CD4-positive, alpha-beta T cell treated with Interleukin-15 for 1 hour (primary cell): ENCODE data around the gene SPATA19.

Source experiments
- DNase-seq: peaks from one replicate; pipeline ENCODE4 v3.0.0-alpha.2; 2020

Gene SPATA19

GRCh38 chr11:133834682-133835592, 10.4 kb downstream of the SPATA19 start:
- no peak for DNase-seq

GRCh38 chr11:133833898-133834681, 11.2 kb downstream of the SPATA19 start:
- DNase-seq: no peak

GRCh38 chr11:133832991-133833897, 12.1 kb downstream of the SPATA19 start:
- no peak for DNase-seq

GRCh38 chr11:133832096-133832990, 13.0 kb downstream of the SPATA19 start:
- no peak for DNase-seq

GRCh38 chr11:133830931-133831907, 14.1 kb downstream of the SPATA19 start:
- no peak for DNase-seq

GRCh38 chr11:133829566-133829965, 15.7 kb downstream of the SPATA19 start:
- DNase-seq: no peak

GRCh38 chr11:133828871-133829270, 16.4 kb downstream of the SPATA19 start:
- no peak for DNase-seq

- DNase-seq: no peak
Measured at GRCh38 chr11:133827556-133827955, 17.8 kb downstream of the SPATA19 start.

GRCh38 chr11:133826866-133827265, 18.4 kb downstream of the SPATA19 start:
- DNase-seq: no peak

- no peak for DNase-seq
Measured at GRCh38 chr11:133825666-133826065, 19.6 kb downstream of the SPATA19 start.

- DNase-seq: no peak
Measured at GRCh38 chr11:133825156-133825555, 20.2 kb downstream of the SPATA19 start.

GRCh38 chr11:133824593-133824992, 20.7 kb downstream of the SPATA19 start:
- DNase-seq: no peak

- DNase-seq: no peak
Measured at GRCh38 chr11:133823614-133824013, 21.7 kb downstream of the SPATA19 start.

GRCh38 chr11:133823211-133823610, 22.1 kb downstream of the SPATA19 start:
- DNase-seq: no peak

- DNase-seq: no peak
Measured at GRCh38 chr11:133821776-133822175, 23.5 kb downstream of the SPATA19 start.

- DNase-seq: no peak
Measured at GRCh38 chr11:133819746-133820315, 25.5 kb downstream of the SPATA19 start.

GRCh38 chr11:133819114-133819513, 26.2 kb downstream of the SPATA19 start:
- DNase-seq: no peak

GRCh38 chr11:133818302-133818701, 27.0 kb downstream of the SPATA19 start:
- no peak for DNase-seq

- DNase-seq: no peak
Measured at GRCh38 chr11:133817449-133817848, 27.9 kb downstream of the SPATA19 start.
